GM12878 (cell line): ENCODE measurements around the gene KLHDC8A. TPM values are rescaled to one million over a fixed set of nuclear protein-coding genes. Genes with fewer than 3 reads are reported as not detected.

Experiments
- ATF7 ChIP-seq: fragments of 450-650 bp; IDR thresholded peaks from 2 replicates; pipeline ENCODE4 v1.6.1; 2016; ENCODE audit warnings: low read depth, mild to moderate bottlenecking
- CREB1 ChIP-seq: IDR thresholded peaks from 2 replicates; pipeline ENCODE4 v1.6.1; 2012; ENCODE audit warnings: low read depth, mild to moderate bottlenecking, inconsistent platforms
- NBN ChIP-seq: fragments of 450-650 bp; IDR thresholded peaks from 2 replicates; pipeline ENCODE4 v1.6.1; 2016
- NFYB ChIP-seq: IDR thresholded peaks from 2 replicates; pipeline ENCODE4 v1.6.1; 2011; ENCODE audit warnings: low read depth, mild to moderate bottlenecking, low read length, improper control_type of control experiment, moderate library complexity; ENCODE audit not compliant: insufficient read depth
- NR2C2 ChIP-seq: IDR thresholded peaks from 2 replicates; pipeline ENCODE4 v1.6.1; 2011; ENCODE audit warnings: borderline replicate concordance, low read depth; ENCODE audit not compliant: control insufficient read depth, insufficient read length
- RAD51 ChIP-seq: fragments of 450-650 bp; IDR thresholded peaks from 2 replicates; pipeline ENCODE4 v1.6.1; 2016; ENCODE audit warnings: moderate library complexity, mild to moderate bottlenecking, inconsistent platforms
- RELA ChIP-seq: fragments of 450-650 bp; IDR thresholded peaks from 2 replicates; pipeline ENCODE4 v1.8.0; 2014; ENCODE audit warnings: borderline replicate concordance; ENCODE audit not compliant: partially characterized antibody
- SMARCA5 ChIP-seq: fragments of 450-650 bp; IDR thresholded peaks from 2 replicates; pipeline ENCODE4 v1.6.1; 2017; ENCODE audit warnings: mild to moderate bottlenecking
- STAT1 ChIP-seq: fragments of 450-650 bp; conservative IDR thresholded peaks from 2 replicates; pipeline ENCODE4 v1.6.1; 2014; ENCODE audit warnings: antibody characterized with exemption, mild to moderate bottlenecking
- ZZZ3 ChIP-seq: IDR thresholded peaks from 2 replicates; pipeline ENCODE4 v1.6.1; 2011; ENCODE audit warnings: low read depth; ENCODE audit not compliant: control insufficient read depth, insufficient read length
- polyA plus RNA-seq, 11 experiments: library from polyadenylated mRNA; depleted of rRNA in 4 of 11; unstranded in 6 of 11; stranded (reverse) in 5 of 11; fragments of >200 nt; fragmentation: Nextera tagmentation in 4 of 11; fragmentation: Illumina TruSeq in 1 of 11; extraction: Ambion mirVana in 4 of 11; extraction: Trizol in 1 of 11; gene quantifications; 1 replicate in 1 of 11; 2 replicates in 10 of 11; pipeline versions ENCODE4 v1.2.1 to v1.2.3, GENCODE V29; 2011 to 2016; ENCODE audit warnings: inconsistent platforms in 2 of 11, missing spikeins in 2 of 11, low read depth in 1 of 11
- total RNA-seq, 4 experiments: library from RNA; depleted of rRNA in 3 of 4; stranded (reverse); fragments of >200 nt in 3 of 4; fragmentation: Illumina TruSeq in 1 of 4; extraction: Trizol in 1 of 4; gene quantifications; 2 replicates each; pipeline versions ENCODE4 v1.2.1 to v1.2.3, GENCODE V29; 2013 to 2021
- TF ChIP-seq, protein P1 (sequence below): IDR thresholded peaks from 2 replicates; pipeline ENCODE4 v1.6.1; 2012; ENCODE audit warnings: mild to moderate bottlenecking, low read depth, low read length
- TF ChIP-seq, protein P2 (sequence below): fragments of 450-650 bp; IDR thresholded peaks from 2 replicates; pipeline ENCODE4 v1.6.1; 2016; ENCODE audit warnings: mild to moderate bottlenecking, moderate library complexity, borderline replicate concordance
- TF ChIP-seq, protein P3 (sequence below): fragments of 450-650 bp; IDR thresholded peaks from 2 replicates; pipeline ENCODE4 v1.6.1; 2018; ENCODE audit warnings: borderline replicate concordance, mild to moderate bottlenecking; ENCODE audit not compliant: partially characterized antibody

KLHDC8A gene
- total and polyA plus RNA-seq, 10 of the 15 experiments (the other 5 are each of a cell fraction or from before 2014, with no cell fraction given) = not detected

DNA sequence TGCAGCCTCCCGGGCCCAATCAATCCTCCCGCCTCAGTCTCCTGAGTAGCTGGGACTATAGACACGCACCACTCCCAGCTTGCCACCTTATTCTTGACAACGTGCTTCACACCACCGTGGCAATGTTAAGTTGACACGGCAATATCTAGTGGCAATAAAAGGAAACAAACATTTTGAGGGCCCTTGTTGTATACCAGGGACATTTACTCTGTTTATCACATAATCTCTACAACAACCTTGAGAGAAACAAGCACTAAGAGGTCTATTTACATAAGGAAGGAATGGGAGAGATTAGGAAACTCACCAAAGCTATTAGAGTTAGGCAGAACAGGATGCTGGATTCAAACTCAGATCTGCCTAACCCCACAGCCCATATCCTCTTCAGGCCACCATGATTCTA lies 3.1 kb downstream of the KLHDC8A start (continued):
- TF ChIP-seq, protein P1, sequence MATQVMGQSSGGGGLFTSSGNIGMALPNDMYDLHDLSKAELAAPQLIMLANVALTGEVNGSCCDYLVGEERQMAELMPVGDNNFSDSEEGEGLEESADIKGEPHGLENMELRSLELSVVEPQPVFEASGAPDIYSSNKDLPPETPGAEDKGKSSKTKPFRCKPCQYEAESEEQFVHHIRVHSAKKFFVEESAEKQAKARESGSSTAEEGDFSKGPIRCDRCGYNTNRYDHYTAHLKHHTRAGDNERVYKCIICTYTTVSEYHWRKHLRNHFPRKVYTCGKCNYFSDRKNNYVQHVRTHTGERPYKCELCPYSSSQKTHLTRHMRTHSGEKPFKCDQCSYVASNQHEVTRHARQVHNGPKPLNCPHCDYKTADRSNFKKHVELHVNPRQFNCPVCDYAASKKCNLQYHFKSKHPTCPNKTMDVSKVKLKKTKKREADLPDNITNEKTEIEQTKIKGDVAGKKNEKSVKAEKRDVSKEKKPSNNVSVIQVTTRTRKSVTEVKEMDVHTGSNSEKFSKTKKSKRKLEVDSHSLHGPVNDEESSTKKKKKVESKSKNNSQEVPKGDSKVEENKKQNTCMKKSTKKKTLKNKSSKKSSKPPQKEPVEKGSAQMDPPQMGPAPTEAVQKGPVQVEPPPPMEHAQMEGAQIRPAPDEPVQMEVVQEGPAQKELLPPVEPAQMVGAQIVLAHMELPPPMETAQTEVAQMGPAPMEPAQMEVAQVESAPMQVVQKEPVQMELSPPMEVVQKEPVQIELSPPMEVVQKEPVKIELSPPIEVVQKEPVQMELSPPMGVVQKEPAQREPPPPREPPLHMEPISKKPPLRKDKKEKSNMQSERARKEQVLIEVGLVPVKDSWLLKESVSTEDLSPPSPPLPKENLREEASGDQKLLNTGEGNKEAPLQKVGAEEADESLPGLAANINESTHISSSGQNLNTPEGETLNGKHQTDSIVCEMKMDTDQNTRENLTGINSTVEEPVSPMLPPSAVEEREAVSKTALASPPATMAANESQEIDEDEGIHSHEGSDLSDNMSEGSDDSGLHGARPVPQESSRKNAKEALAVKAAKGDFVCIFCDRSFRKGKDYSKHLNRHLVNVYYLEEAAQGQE = no peak
- TF ChIP-seq RAD51 = no peak
- TF ChIP-seq ATF7 = no peak
- no peak for TF ChIP-seq NBN
- no peak for TF ChIP-seq RELA
- TF ChIP-seq NFYB = no peak
- no peak for TF ChIP-seq CREB1
- no peak for TF ChIP-seq NR2C2
- TF ChIP-seq, protein P2, sequence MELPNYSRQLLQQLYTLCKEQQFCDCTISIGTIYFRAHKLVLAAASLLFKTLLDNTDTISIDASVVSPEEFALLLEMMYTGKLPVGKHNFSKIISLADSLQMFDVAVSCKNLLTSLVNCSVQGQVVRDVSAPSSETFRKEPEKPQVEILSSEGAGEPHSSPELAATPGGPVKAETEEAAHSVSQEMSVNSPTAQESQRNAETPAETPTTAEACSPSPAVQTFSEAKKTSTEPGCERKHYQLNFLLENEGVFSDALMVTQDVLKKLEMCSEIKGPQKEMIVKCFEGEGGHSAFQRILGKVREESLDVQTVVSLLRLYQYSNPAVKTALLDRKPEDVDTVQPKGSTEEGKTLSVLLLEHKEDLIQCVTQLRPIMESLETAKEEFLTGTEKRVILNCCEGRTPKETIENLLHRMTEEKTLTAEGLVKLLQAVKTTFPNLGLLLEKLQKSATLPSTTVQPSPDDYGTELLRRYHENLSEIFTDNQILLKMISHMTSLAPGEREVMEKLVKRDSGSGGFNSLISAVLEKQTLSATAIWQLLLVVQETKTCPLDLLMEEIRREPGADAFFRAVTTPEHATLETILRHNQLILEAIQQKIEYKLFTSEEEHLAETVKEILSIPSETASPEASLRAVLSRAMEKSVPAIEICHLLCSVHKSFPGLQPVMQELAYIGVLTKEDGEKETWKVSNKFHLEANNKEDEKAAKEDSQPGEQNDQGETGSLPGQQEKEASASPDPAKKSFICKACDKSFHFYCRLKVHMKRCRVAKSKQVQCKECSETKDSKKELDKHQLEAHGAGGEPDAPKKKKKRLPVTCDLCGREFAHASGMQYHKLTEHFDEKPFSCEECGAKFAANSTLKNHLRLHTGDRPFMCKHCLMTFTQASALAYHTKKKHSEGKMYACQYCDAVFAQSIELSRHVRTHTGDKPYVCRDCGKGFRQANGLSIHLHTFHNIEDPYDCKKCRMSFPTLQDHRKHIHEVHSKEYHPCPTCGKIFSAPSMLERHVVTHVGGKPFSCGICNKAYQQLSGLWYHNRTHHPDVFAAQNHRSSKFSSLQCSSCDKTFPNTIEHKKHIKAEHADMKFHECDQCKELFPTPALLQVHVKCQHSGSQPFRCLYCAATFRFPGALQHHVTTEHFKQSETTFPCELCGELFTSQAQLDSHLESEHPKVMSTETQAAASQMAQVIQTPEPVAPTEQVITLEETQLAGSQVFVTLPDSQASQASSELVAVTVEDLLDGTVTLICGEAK = no peak
- TF ChIP-seq SMARCA5 = no peak
- TF ChIP-seq STAT1 = no peak
- TF ChIP-seq, protein P3, sequence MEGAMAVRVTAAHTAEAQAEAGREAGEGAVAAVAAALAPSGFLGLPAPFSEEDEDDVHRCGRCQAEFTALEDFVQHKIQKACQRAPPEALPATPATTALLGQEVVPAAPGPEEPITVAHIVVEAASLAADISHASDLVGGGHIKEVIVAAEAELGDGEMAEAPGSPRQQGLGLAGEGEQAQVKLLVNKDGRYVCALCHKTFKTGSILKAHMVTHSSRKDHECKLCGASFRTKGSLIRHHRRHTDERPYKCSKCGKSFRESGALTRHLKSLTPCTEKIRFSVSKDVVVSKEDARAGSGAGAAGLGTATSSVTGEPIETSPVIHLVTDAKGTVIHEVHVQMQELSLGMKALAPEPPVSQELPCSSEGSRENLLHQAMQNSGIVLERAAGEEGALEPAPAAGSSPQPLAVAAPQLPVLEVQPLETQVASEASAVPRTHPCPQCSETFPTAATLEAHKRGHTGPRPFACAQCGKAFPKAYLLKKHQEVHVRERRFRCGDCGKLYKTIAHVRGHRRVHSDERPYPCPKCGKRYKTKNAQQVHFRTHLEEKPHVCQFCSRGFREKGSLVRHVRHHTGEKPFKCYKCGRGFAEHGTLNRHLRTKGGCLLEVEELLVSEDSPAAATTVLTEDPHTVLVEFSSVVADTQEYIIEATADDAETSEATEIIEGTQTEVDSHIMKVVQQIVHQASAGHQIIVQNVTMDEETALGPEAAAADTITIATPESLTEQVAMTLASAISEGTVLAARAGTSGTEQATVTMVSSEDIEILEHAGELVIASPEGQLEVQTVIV = no peak
- no peak for TF ChIP-seq ZZZ3
- TF ChIP-seq, all 136 proteins: peak for 0
